Measurements from ENCODE around the gene TMEM207.

GRCh38 chr3:190426806-190427507 is 22.7 kb downstream of the TMEM207 start:
- TF ChIP-seq POLR2A (IDR thresholded peaks at IDR 0.05; ENCODE audit: low read length) (no peak), GATA1 (IDR thresholded peaks at IDR 0.05; ENCODE audit: low read depth, low read length) (no peak)

Data from erythroblast (primary cell).